IgD-negative memory B cell (primary cell): ENCODE measurements around the gene ATP5MC2. TPM values are rescaled to one million over a fixed set of nuclear protein-coding genes. Genes with fewer than 3 reads are reported as not detected.
"Not testable (repeated sequence)": the region's sequence is repeated elsewhere in the genome, so short reads cannot be mapped to it uniquely, and the experiment has no call there.

Experiments
- H3K27ac Mint-ChIP-seq, 3 donors: one replicate each; pipeline ENCODE4 v1.8.0; 2020 to 2022; ENCODE audit warnings: mild to moderate bottlenecking in 3 of 3, mixed read lengths in 3 of 3, moderate library complexity in 1 of 3
- H3K27me3 Mint-ChIP-seq: one replicate; pipeline ENCODE4 v1.8.0; 2021; ENCODE audit warnings: mixed read lengths
- H3K36me3 Mint-ChIP-seq: one replicate; pipeline ENCODE4 v1.8.0; 2020; ENCODE audit warnings: mild to moderate bottlenecking, mixed read lengths
- H3K4me1 Mint-ChIP-seq, 3 donors: one replicate each; pipeline ENCODE4 v1.8.0; 2020 to 2022; ENCODE audit warnings: mixed read lengths in 3 of 3, mild to moderate bottlenecking in 1 of 3
- H3K4me3 Mint-ChIP-seq, 4 donors: one replicate each; pipeline ENCODE4 v1.8.0; 2020 to 2022; ENCODE audit warnings: mild to moderate bottlenecking in 4 of 4, mixed read lengths in 4 of 4, moderate library complexity in 3 of 4
- H3K9me3 Mint-ChIP-seq, 3 donors: one replicate each; pipeline ENCODE4 v1.8.0; 2020 to 2021; ENCODE audit warnings: mixed read lengths in 3 of 3, mild to moderate bottlenecking in 1 of 3
- polyA plus RNA-seq: library from polyadenylated mRNA; unstranded; fragments of 300-500 nt; fragmentation: Illumina TruSeq; gene quantifications from one replicate; pipeline ENCODE4 v1.2.3, GENCODE V29; 2021

Gene ATP5MC2
- 707 TPM for polyA plus RNA-seq

DNA sequence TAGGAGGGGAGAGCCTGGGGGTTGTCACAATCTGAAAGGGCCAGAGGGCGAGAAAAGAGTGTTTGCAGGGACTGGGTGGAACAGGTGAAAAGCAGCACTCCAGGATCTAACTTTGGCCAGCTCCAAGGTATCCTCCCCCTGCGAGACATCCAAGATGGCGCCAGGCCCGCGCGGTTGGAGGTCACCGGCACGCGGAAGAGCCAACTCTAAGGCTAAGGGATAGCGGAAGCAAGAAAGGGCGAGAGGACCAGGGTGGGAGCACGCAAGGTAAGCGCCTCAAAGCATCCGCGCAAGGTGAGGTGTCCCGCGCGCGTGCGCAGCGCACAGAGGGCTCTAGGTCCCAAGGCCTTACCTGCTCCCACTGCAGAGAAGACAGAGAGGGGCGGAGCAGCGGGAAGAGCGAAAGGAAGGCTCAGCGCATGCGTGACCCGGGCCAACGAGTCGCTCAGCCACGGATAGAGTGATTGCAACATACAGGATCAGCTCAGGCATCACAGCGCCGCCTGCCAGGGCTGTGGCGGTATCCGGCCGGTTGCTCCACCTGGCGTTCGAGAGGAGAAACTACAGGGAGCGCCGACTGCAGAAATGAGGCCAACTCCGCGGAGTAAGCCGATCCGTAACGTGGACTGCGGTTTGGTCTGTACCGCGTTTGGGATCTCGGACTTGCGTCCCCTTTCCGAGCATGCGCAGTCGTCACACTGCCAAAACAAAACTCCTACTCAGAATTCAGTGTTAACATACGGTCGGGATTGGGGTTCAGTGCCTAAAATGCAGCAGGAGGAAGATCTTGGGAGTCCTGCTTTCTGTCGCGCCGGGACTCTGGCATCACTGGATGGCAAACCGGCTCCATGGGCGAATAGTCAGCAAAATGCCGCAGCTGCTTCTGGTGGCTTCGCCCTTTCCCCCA, at the start of gene ATP5MC2:
TSS of gene ATP5MC2 (minus strand) at position 383 of the 907 bp plus-strand sequence. CDS start 3,469 bp downstream, outside the sequence.
- no peaks in the 10 kb centered on the region for H3K36me3 Mint-ChIP-seq

DNA sequence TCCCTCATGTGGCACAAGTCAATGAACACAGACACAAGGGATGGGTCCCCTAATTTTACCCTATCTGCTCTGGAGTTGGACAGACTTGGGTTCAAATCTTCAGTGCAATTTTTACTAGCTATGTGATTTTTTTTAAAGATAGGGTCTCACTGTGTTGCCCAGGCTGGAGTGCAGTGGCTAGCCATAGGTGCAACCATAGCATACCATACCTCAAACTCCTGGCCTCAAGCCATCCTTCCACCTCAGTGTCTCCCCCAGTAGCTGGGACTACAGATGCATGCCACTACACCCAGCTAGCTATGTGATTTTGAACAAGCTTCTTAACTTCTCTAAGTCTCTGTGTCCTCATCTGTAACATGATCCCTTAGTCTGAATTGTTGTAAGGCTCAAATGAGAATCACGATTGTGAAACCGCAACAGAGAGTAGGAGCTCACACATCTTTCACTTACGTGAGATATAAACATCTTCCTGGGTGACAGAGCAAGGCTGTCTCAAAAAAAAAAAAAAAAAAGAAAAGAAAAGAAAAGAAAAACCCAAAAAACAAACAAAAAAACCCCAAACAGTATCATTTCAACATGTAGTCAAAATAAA, 46.7 kb upstream of the ATP5MC2 start:
- Mint-ChIP-seq H3K4me3 (no peak overlapping the region), H3K27ac (no peak overlapping the region), H3K27me3 (no peaks in the 10 kb centered on the region), H3K36me3 (peaks cover 13% of the 10 kb centered on the region), H3K4me1 (peaks cover 5 to 11% (median 9%) of the 10 kb centered on the region in 3 donors), H3K9me3 (no peaks in the 10 kb centered on the region)

More for the DNA sequence above, at the start of gene ATP5MC2:
- Mint-ChIP-seq H3K4me1 (peaks cover 0 to 21% (median 13%) of the 10 kb centered on the region in 3 donors), H3K27me3 (peaks cover 26% of the 10 kb centered on the region), H3K27ac (peak within 1 kb of the TSS; percentile 47 to 98 (median 94)), H3K9me3 (peaks cover 0 to 2% (median 0%) of the 10 kb centered on the region in 3 donors), H3K4me3 (peak within 1 kb of the TSS; percentile 87 to 99 (median 99))

DNA sequence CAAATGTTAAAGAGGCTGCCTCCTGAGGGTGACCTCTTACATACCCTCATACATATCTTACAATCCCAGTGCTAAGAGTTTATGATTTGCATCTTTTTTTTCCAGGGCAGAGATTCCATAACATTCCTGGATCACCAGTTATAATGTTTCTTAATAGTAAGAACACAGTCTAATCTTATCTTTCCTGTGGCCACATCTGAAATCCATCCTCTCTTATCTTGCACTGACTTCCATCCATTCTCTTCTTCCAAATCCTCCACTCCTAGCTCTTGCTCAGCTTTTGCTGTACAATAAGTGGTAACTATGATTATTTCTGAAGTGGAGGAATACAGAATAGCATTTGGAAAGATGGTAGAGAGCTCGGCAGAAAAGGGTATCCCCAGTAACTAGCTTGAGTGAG, 45.1 kb upstream of the ATP5MC2 start:
- H3K36me3 Mint-ChIP-seq: peaks cover 16% of the 10 kb centered on the region

DNA sequence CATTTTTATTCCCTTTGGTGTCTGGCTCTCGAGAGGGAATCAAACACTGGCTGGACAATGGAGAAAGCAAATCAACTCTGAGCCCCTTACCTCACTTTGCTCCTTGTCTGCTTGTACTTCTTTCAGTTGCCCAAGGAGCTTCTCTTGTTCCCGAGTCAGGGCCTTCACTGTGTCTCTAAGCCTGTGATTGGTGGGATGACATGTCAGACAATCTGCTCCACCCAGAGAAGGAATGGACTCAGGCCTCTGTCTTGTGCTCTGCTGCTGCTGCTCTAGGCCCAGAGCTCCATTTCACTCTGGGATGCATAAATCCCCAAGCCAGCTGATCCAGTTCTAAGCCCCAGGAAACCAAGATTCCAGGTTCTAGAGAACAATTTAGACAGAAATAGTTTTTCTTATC, 43.8 kb upstream of the ATP5MC2 start:
- no peak overlapping the region for H3K27ac Mint-ChIP-seq
- no peaks in the 10 kb centered on the region for H3K27me3 Mint-ChIP-seq
- H3K4me1 Mint-ChIP-seq: peaks cover 0 to 2% (median 0%) of the 10 kb centered on the region in 3 donors
- H3K4me3 Mint-ChIP-seq: no peak overlapping the region
- H3K36me3 Mint-ChIP-seq: peaks cover 16% of the 10 kb centered on the region
- no peaks in the 10 kb centered on the region for H3K9me3 Mint-ChIP-seq

More for the DNA sequence above, 45.1 kb upstream of the ATP5MC2 start:
- H3K27ac Mint-ChIP-seq: peak overlapping the region in 1 of 3 donors; percentile 25
- no peak overlapping the region for H3K4me3 Mint-ChIP-seq
- H3K27me3 Mint-ChIP-seq: no peaks in the 10 kb centered on the region
- H3K4me1 Mint-ChIP-seq: peaks cover 0 to 2% (median 0%) of the 10 kb centered on the region in 3 donors
- no peaks in the 10 kb centered on the region for H3K9me3 Mint-ChIP-seq

DNA sequence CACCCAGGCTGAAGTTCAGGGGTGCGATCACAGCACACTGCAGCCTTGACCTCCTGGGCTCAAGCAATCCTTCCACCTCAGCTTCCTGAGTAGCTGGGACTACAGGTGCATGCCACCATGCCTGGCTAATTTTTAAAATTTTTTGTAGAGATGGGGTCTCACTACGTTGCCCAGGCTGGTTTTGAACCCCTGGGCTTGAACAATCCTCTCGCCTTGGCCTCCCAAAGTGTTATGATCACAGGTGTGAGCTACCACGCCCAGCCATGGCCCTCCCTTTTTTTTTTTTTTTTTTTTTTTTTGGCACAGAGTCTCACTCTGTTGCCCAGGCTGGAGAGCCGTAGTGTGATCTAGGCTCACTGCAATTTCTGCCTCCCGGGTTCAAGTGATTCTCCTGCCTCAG, 42.7 kb upstream of the ATP5MC2 start:
- not testable (repeated sequence) for H3K27ac Mint-ChIP-seq, H3K9me3 Mint-ChIP-seq, H3K27me3 Mint-ChIP-seq, H3K4me3 Mint-ChIP-seq, H3K4me1 Mint-ChIP-seq
- peaks cover 16% of the 10 kb centered on the region for H3K36me3 Mint-ChIP-seq

DNA sequence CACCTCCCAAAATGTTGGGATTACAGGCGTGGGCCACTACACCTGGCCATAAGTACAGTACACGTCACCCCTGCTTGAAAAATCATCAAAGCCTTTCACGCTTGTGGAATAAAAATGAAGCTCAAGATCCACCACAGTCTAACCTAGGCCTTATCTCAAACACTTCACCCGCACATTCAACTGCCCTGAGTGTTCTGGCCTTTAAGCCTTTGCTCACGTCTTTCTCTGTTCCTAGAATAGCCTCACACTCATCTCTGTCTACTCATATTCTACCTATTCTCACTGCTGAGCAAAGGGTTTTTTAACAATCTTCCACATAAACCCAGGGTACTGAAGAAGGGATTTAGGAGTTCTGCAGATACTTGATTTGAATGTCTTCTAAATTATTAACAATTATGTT, 41.4 kb upstream of the ATP5MC2 start:
- no peak overlapping the region for H3K27ac Mint-ChIP-seq
- peaks cover 0 to 2% (median 0%) of the 10 kb centered on the region in 3 donors for H3K4me1 Mint-ChIP-seq
- peaks cover 18% of the 10 kb centered on the region for H3K36me3 Mint-ChIP-seq
- no peak overlapping the region for H3K4me3 Mint-ChIP-seq
- no peaks in the 10 kb centered on the region for H3K27me3 Mint-ChIP-seq
- no peaks in the 10 kb centered on the region for H3K9me3 Mint-ChIP-seq

DNA sequence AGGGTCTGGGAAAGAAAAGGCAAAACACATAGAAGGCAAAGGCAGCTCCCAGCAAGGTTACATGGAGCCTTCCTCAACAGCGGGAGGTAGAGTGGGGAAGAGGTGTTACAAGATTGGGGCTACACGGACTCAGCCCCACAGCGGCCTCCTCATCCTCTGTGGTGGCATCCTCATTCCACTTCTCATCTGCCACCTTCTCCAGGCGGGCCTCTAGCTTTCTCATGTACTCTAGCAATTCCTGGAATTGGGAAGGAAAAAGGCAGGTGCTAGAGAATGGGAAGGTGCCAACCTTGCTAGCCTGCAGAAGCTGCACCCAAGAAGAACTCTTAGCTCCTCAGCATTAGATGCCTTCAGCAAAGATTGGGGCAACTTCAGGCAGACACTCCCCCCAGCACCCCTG, 38.1 kb upstream of the ATP5MC2 start:
- no peak overlapping the region for H3K27ac Mint-ChIP-seq
- peaks cover 11% of the 10 kb centered on the region for H3K36me3 Mint-ChIP-seq
- peaks cover 0 to 6% (median 3%) of the 10 kb centered on the region in 3 donors for H3K4me1 Mint-ChIP-seq
- H3K9me3 Mint-ChIP-seq: no peaks in the 10 kb centered on the region
- H3K4me3 Mint-ChIP-seq: no peak overlapping the region
- no peaks in the 10 kb centered on the region for H3K27me3 Mint-ChIP-seq

DNA sequence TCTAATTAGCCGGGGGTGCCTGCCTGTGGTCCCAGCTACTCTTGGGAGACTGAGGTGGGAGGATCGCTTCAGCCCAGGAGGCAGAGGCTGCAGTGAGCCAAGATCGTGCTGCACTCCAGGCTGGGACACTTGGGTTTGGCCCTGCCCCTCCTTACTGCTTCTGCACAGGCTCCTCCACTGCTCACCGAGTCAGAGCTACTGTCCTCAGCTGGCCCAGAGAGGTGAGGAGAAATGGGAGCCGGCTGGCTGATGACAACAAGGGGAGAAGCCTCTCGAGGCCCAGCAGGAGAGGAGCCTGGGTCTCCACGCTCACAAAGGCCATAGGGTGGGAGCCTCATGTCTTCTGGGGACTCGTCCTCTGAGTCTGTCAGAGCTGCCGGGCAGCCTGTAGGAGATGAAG, 37.6 kb upstream of the ATP5MC2 start:
- no peak overlapping the region for H3K4me3 Mint-ChIP-seq
- H3K4me1 Mint-ChIP-seq: peaks cover 0 to 6% (median 3%) of the 10 kb centered on the region in 3 donors
- peaks cover 11% of the 10 kb centered on the region for H3K36me3 Mint-ChIP-seq
- H3K27ac Mint-ChIP-seq: no peak overlapping the region
- H3K9me3 Mint-ChIP-seq: no peaks in the 10 kb centered on the region
- H3K27me3 Mint-ChIP-seq: no peaks in the 10 kb centered on the region

DNA sequence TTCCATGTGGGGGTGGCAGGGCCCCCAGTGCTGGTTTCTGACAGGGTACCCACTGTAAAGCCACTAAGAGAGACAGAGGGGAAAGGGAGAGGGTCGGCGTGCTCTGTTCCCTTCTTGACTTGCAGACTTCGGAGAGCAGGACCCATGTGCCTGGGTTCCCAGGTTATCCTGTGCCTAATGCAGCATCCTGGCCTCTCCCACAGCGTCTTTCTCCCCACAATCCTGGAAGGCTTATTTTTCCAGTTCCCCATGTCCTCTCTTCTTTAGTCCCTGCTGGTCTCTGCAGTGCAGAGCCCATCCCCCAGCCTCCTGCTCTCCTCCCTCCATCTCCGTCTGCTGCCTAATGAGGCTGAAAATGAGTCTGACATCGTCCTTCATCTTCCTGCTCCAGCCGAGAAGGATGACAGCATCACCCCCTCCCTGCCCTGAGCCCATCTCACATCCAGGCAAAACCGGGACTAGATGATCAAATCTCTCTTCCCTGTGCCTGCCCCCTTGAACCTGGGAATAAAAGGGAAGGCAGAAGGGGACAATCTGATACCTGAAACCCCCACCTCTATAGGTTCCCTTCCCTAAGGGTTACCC, 36.3 kb upstream of the ATP5MC2 start:
- Mint-ChIP-seq H3K27ac (peak overlapping the region in 2 of 3 donors; percentile 55 to 56), H3K27me3 (peaks cover 7% of the 10 kb centered on the region), H3K4me1 (peaks cover 0 to 6% (median 3%) of the 10 kb centered on the region in 3 donors), H3K9me3 (no peaks in the 10 kb centered on the region), H3K36me3 (peaks cover 11% of the 10 kb centered on the region), H3K4me3 (no peak overlapping the region)

DNA sequence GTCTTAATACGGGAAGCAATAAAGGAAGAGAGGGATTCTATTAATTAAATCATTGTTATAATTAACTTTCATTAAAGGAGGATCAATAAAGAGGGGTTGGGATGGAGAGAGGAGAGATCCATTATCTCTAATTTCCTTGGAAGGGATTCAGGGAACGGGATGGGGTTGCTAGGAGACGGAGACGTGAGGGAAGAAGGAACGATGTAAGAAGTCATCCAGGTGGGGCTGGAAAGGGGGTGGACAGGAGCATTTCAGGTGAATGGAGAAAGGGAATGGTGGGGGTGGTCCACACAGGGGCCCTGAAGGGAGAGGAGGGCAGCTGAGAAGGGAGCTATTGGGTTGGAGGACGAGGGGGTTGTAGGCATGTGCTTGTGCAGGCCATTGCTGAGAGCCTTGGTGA, 34.2 kb upstream of the ATP5MC2 start:
- Mint-ChIP-seq H3K4me3 (no peak overlapping the region), H3K36me3 (peaks cover 8% of the 10 kb centered on the region), H3K27me3 (peaks cover 18% of the 10 kb centered on the region), H3K9me3 (no peaks in the 10 kb centered on the region), H3K27ac (no peak overlapping the region), H3K4me1 (peaks cover 0 to 6% (median 3%) of the 10 kb centered on the region in 3 donors)

DNA sequence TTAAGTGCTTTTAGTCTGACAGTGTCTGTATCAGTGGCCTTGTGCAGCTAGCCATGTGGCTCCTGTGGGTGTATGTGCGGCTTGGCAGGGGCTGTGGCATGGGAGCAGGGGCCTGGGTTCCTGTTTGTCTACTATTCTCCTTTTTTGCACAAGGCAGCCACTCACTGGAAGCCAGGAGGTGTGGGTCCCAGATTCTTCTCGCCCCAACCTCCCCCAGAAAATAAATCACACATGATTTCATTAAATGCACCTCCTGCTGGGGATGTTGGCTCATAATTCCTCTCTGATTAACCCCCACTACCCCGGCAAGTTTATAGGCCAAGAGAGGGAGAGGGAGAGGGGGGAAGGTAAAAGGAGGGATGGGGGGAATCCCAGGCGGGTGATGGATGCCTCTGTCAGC, 33.8 kb upstream of the ATP5MC2 start:
- no peak overlapping the region for H3K27ac Mint-ChIP-seq
- peaks cover 8% of the 10 kb centered on the region for H3K36me3 Mint-ChIP-seq
- peaks cover 21% of the 10 kb centered on the region for H3K27me3 Mint-ChIP-seq
- peaks cover 0 to 6% (median 3%) of the 10 kb centered on the region in 3 donors for H3K4me1 Mint-ChIP-seq
- H3K9me3 Mint-ChIP-seq: no peaks in the 10 kb centered on the region
- no peak overlapping the region for H3K4me3 Mint-ChIP-seq

DNA sequence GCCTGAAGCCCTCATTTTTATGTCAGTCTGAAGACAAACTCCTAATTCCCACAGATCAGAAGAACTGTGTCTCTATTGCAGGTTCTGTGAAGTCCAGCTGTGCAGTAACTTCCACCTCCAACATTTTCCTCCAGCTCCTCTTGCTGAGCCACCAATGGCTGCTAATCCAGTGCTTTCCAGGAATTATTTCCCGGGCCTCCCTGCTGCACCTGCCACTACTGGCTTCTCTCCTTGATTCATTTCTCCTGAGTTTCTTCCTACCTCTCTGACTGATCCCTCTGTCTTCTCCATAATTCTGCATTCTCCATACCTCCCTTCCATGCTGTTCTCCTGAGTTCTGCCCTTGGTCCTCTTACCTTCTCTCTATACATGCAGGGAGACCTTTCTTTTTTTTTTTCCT, 30.2 kb upstream of the ATP5MC2 start:
- H3K36me3 Mint-ChIP-seq: peaks cover 2% of the 10 kb centered on the region
- peaks cover 0 to 4% (median under 1%) of the 10 kb centered on the region in 3 donors for H3K4me1 Mint-ChIP-seq
- peaks cover 41% of the 10 kb centered on the region for H3K27me3 Mint-ChIP-seq
- H3K27ac Mint-ChIP-seq: peak overlapping the region in 1 of 3 donors; percentile 37
- H3K4me3 Mint-ChIP-seq: no peak overlapping the region
- H3K9me3 Mint-ChIP-seq: no peaks in the 10 kb centered on the region

DNA sequence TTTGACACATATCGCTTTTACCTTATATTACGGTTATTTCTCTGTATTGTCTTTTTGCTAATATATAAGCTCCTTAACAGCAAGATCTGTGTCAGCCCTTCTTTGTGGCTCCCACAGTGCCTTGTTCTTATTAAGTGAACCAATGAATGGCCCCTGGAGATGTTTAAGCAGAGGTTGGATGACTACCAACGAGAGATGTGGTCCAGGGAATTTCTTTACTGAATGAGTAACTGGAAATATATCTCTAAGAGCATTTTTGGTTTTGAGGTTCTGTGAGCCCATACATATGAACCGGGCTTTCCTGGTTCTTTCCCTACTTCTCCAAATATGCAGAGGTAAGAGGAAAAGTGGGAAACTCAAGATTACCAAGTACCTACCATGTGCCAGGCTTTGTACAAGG, 27.9 kb upstream of the ATP5MC2 start:
- no peak overlapping the region for H3K27ac Mint-ChIP-seq
- H3K9me3 Mint-ChIP-seq: no peaks in the 10 kb centered on the region
- no peak overlapping the region for H3K4me3 Mint-ChIP-seq
- H3K36me3 Mint-ChIP-seq: peaks cover 2% of the 10 kb centered on the region
- no peaks in the 10 kb centered on the region for H3K4me1 Mint-ChIP-seq
- peaks cover 52% of the 10 kb centered on the region for H3K27me3 Mint-ChIP-seq

DNA sequence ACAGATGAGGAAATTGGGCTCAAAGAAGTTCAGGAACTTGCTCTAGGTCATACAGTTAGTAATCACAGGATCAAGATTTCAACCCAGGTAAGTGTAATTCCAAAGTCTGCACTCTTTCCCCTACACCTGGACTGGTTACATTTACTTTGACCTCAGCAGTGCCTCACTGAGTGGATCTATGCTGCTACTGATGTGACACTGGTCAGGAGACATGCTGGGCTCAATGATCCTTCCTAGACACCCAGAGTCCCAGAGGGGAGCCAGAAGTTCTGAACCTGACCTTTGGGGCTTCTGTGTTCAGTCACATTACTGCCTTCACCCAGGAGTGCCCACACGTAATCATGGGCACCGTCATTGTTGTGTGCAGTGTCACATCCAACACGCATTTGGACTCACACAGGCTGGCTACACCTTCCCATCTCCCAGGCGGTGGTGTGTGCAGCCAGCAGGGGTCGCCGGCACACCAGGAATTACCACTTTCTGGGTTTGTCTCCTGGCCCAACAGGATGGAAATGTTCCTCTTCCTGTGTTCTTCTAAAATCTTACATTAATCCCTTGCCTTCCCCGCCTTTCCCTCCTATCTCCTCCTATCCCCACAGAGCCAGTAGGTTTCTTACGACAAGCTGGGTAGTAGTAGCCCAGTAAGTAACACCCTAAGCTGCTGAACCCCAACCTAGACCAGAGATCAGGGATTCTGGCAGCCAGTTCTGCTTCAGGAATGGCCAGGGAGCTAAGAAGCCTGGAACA, 25.8 kb upstream of the ATP5MC2 start:
- no peak overlapping the region for H3K4me3 Mint-ChIP-seq
- H3K27ac Mint-ChIP-seq: no peak overlapping the region
- H3K4me1 Mint-ChIP-seq: peaks cover 4 to 7% (median 5%) of the 10 kb centered on the region in 3 donors
- H3K27me3 Mint-ChIP-seq: peaks cover 60% of the 10 kb centered on the region
- H3K9me3 Mint-ChIP-seq: no peaks in the 10 kb centered on the region
- peaks cover 2% of the 10 kb centered on the region for H3K36me3 Mint-ChIP-seq
